ENCODE measurements around the gene SMIM15. TPM values are rescaled to one million over a fixed set of nuclear protein-coding genes. Genes with fewer than 3 reads are reported as not detected.

Gene SMIM15
- total and polyA plus RNA-seq, 2 donors (not counting 3 experiments of a cell fraction or from before 2014, with no cell fraction given): 18.4 to 48.8 TPM

GRCh38 chr5:61207884-61208283, 45.6 kb upstream of the SMIM15 start:
- no peaks in the 10 kb centered on the region for H3K79me2 ChIP-seq (ENCODE audit: control insufficient read depth, insufficient read depth, low read length)
- no TSS peak for BruUV-seq (replicated peaks)
- H3K4me2 ChIP-seq (ENCODE audit: insufficient read depth, low read length): no peak overlapping the region
- dilution Hi-C loops (cut with MboI; ENCODE audit: extremely low pct_ligation_motif_present, low sequenced_read_pairs) (no loop called here), intact Hi-C loops (cut with micrococcal nuclease) (no loop called here)
- no peaks in the 10 kb centered on the region for H3K36me3 ChIP-seq (ENCODE audit: control insufficient read depth in 2 of 2, extremely low read depth in 1 of 2, insufficient read depth in 2 of 2, low read length in 2 of 2)
- H3K9me3 ChIP-seq (replicated peaks; ENCODE audit: control insufficient read depth, insufficient read depth, low read length): no peaks in the 10 kb centered on the region
- H4K20me1 ChIP-seq (replicated peaks; ENCODE audit: control insufficient read depth, extremely low read depth, insufficient read depth, low read length): no peaks in the 10 kb centered on the region
- no peaks in the 10 kb centered on the region for H3K4me1 ChIP-seq (ENCODE audit: control insufficient read depth, extremely low read depth, insufficient read depth, low read length)
- no peak for DNase-seq (ENCODE audit: low read depth, low spot score)
- H3K27ac ChIP-seq (ENCODE audit: insufficient read depth, low read depth, low read length): no peak overlapping the region
- no peak for FAIRE-seq
- H3K27me3 ChIP-seq (ENCODE audit: control insufficient read depth in 2 of 2, insufficient read depth in 2 of 2, low read length in 2 of 2): peaks cover 6 to 22% of the 10 kb centered on the region in 2 experiments
- H3K9me1 ChIP-seq (replicated peaks; ENCODE audit: control insufficient read depth, extremely low read depth, insufficient read depth, low read length): no peaks in the 10 kb centered on the region
- H3K9ac ChIP-seq (replicated peaks; ENCODE audit: extremely low read depth, insufficient read depth, low read length): no peak overlapping the region
- TF ChIP-seq FOS (IDR thresholded peaks at IDR 0.05; ENCODE audit: borderline replicate concordance, insufficient read depth, low read length) (no peak), CTCF (IDR thresholded peaks at IDR 0.05; ENCODE audit: extremely low read depth in 1 of 2, insufficient read depth in 1 of 2, low read depth in 1 of 2, low read length in 2 of 2) (no peak), MYC (IDR thresholded peaks at IDR 0.05; ENCODE audit: low read depth, low read length) (no peak)
- H2AFZ ChIP-seq (ENCODE audit: low read depth, low read length): no peak overlapping the region
- CTCF ChIA-PET: no interaction called here
- H3K4me3 ChIP-seq (replicated peaks in 1 of 3; ENCODE audit: insufficient read depth in 1 of 3, low read depth in 1 of 3, low read length in 3 of 3): no peak overlapping the region
- POLR2A ChIA-PET: no interaction called here

- Histone ChIP-seq H3K27me3 (ENCODE audit: control insufficient read depth in 2 of 2, insufficient read depth in 2 of 2, low read length in 2 of 2) (peaks cover 8% of the 10 kb centered on the region in 2 experiments), H4K20me1 (replicated peaks; ENCODE audit: control insufficient read depth, extremely low read depth, insufficient read depth, low read length) (no peaks in the 10 kb centered on the region), H3K9me3 (replicated peaks; ENCODE audit: control insufficient read depth, insufficient read depth, low read length) (no peaks in the 10 kb centered on the region), H3K9ac (replicated peaks; ENCODE audit: extremely low read depth, insufficient read depth, low read length) (no peak overlapping the region), H3K36me3 (ENCODE audit: control insufficient read depth in 2 of 2, extremely low read depth in 1 of 2, insufficient read depth in 2 of 2, low read length in 2 of 2) (no peaks in the 10 kb centered on the region), H3K79me2 (ENCODE audit: control insufficient read depth, insufficient read depth, low read length) (no peaks in the 10 kb centered on the region), H3K4me3 (replicated peaks in 1 of 3; ENCODE audit: insufficient read depth in 1 of 3, low read depth in 1 of 3, low read length in 3 of 3) (no peak overlapping the region), H3K4me2 (ENCODE audit: insufficient read depth, low read length) (no peak overlapping the region), H3K4me1 (ENCODE audit: control insufficient read depth, extremely low read depth, insufficient read depth, low read length) (no peaks in the 10 kb centered on the region), H3K9me1 (replicated peaks; ENCODE audit: control insufficient read depth, extremely low read depth, insufficient read depth, low read length) (no peaks in the 10 kb centered on the region), H3K27ac (ENCODE audit: insufficient read depth, low read depth, low read length) (no peak overlapping the region), H2AFZ (ENCODE audit: low read depth, low read length) (no peak overlapping the region)
- dilution Hi-C loops (cut with MboI; ENCODE audit: extremely low pct_ligation_motif_present, low sequenced_read_pairs) (no loop called here), intact Hi-C loops (cut with micrococcal nuclease) (no loop called here)
- TF ChIP-seq EZH2 (IDR thresholded peaks at IDR 0.05; ENCODE audit: borderline replicate concordance, low read depth, low read length, severe bottlenecking): no peak
- no peak for TF ChIP-seq POLR2A (IDR thresholded peaks at IDR 0.05; ENCODE audit: low read depth, low read length)
- no peak for TF ChIP-seq JUN (IDR thresholded peaks at IDR 0.05; ENCODE audit: borderline replicate concordance, insufficient read depth, insufficient read length, low read depth)
- no peak for TF ChIP-seq POLR2AphosphoS5 (IDR thresholded peaks at IDR 0.05; ENCODE audit: insufficient read depth, low read depth, low read length)
- no peak for TF ChIP-seq CTCF (IDR thresholded peaks at IDR 0.05; ENCODE audit: extremely low read depth in 1 of 2, insufficient read depth in 1 of 2, low read depth in 1 of 2, low read length in 2 of 2)
- TF ChIP-seq, protein P1, sequence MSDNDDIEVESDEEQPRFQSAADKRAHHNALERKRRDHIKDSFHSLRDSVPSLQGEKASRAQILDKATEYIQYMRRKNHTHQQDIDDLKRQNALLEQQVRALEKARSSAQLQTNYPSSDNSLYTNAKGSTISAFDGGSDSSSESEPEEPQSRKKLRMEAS (IDR thresholded peaks at IDR 0.05; ENCODE audit: insufficient read depth, insufficient read length): no peak
- TF ChIP-seq MYC (IDR thresholded peaks at IDR 0.05; ENCODE audit: low read depth, low read length): no peak
- no peak for TF ChIP-seq GATA2 (IDR thresholded peaks at IDR 0.05; ENCODE audit: insufficient read depth, insufficient read length, low read depth, low read length)
- no peak for TF ChIP-seq FOS (IDR thresholded peaks at IDR 0.05; ENCODE audit: borderline replicate concordance, insufficient read depth, low read length)
- FAIRE-seq (no peak), DNase-seq (ENCODE audit: low read depth, low spot score) (no peak)
- ChIA-PET CTCF (no interaction called here), POLR2A (no interaction called here)
- no TSS peak for BruUV-seq (replicated peaks)
Observed at GRCh38 chr5:61205013-61205412, 42.7 kb upstream of the SMIM15 start.
